HEK293T (cell line): ENCODE data around the gene SREBF2.

Source experiments
- ARNT ChIP-seq: fragments of 450-650 bp; IDR thresholded peaks from 2 replicates; pipeline ENCODE4 v1.6.1; 2017; ENCODE audit warnings: mild to moderate bottlenecking
- BHLHE40 ChIP-seq: fragments of 450-650 bp; IDR thresholded peaks from 2 replicates; pipeline ENCODE4 v1.6.1; 2016; ENCODE audit warnings: mild to moderate bottlenecking, moderate library complexity, borderline replicate concordance
- FOXA1 ChIP-seq: fragments of 450-650 bp; IDR thresholded peaks from 2 replicates; pipeline ENCODE4 v1.6.1; 2016; ENCODE audit warnings: mild to moderate bottlenecking
- FOXK2 ChIP-seq: fragments of 450-650 bp; IDR thresholded peaks from 2 replicates; pipeline ENCODE4 v1.6.1; 2016; ENCODE audit warnings: mild to moderate bottlenecking
- FOXM1 ChIP-seq: fragments of 450-650 bp; IDR thresholded peaks from 2 replicates; pipeline ENCODE4 v1.6.1; 2017; ENCODE audit warnings: mild to moderate bottlenecking, borderline replicate concordance
- L3MBTL2 ChIP-seq: fragments of 450-650 bp; conservative IDR thresholded peaks from 2 replicates; pipeline ENCODE4 v1.6.1; 2016; ENCODE audit warnings: mild to moderate bottlenecking
- SP1 ChIP-seq: fragments of 450-650 bp; IDR thresholded peaks from 2 replicates; pipeline ENCODE4 v1.6.1; 2017
- SUZ12 ChIP-seq: fragments of 450-650 bp; IDR thresholded peaks from 2 replicates; pipeline ENCODE4 v1.6.1; 2016; ENCODE audit warnings: mild to moderate bottlenecking
- TARDBP ChIP-seq: fragments of 450-650 bp; IDR thresholded peaks from 2 replicates; pipeline ENCODE4 v1.6.1; 2016
- ZNF384 ChIP-seq: fragments of 450-650 bp; IDR thresholded peaks from 2 replicates; pipeline ENCODE4 v1.6.1; 2016

GRCh38 chr22:41928593-41929417, 95.9 kb downstream of the SREBF2 start:
- TF ChIP-seq SUZ12 = no peak
- TF ChIP-seq TARDBP = no peak
- no peak for TF ChIP-seq FOXK2
- TF ChIP-seq ZNF384 = no peak
- no peak for TF ChIP-seq FOXA1
- TF ChIP-seq ARNT = no peak
- no peak for TF ChIP-seq FOXM1
- no peak for TF ChIP-seq BHLHE40
- no peak for TF ChIP-seq SP1
- TF ChIP-seq L3MBTL2 = no peak
